Medulla oblongata (tissue), 1 donor: ENCODE data around the gene TEX50.
"Not testable (repeated sequence)": the region's sequence is repeated elsewhere in the genome, so short reads cannot be mapped to it uniquely, and the experiment has no call there.

Experiments
- DNase-seq: peaks from one replicate; pipeline ENCODE4 v3.0.0-alpha.2; 2015; ENCODE audit errors: extremely low spot score

Gene TEX50

GRCh38 chr1:173661763-173662162 is 26.6 kb downstream of the TEX50 start:
- no peak for DNase-seq

- DNase-seq: no peak
Measured at GRCh38 chr1:173663159-173663558, 28.0 kb downstream of the TEX50 start.

GRCh38 chr1:173666646-173667045 is 31.5 kb downstream of the TEX50 start:
- no peak for DNase-seq

GRCh38 chr1:173669491-173669941 is 34.4 kb downstream of the TEX50 start, which contains the start of gene ANKRD45:
Gene ANKRD45, minus strand, starts transcription at chr1:173669851. Its CDS starts 10,433 bp downstream, at chr1:173659418.
- DNase-seq: peak; percentile 22

GRCh38 chr1:173674496-173674895 is 39.4 kb downstream of the TEX50 start:
- DNase-seq: not testable (repeated sequence)

- not testable (repeated sequence) for DNase-seq
Measured at GRCh38 chr1:173680152-173680551, 45.0 kb downstream of the TEX50 start.

- DNase-seq: no peak
Measured at GRCh38 chr1:173682184-173682583, 47.0 kb downstream of the TEX50 start.

GRCh38 chr1:173683838-173684237 is 48.7 kb downstream of the TEX50 start:
- DNase-seq: not testable (repeated sequence)

- DNase-seq: not testable (repeated sequence)
Measured at GRCh38 chr1:173685121-173685520, 50.0 kb downstream of the TEX50 start.
